K562 (cell line): ENCODE results near the gene PSMC6. TPM values are rescaled to one million over a fixed set of nuclear protein-coding genes. Genes with fewer than 3 reads are reported as not detected.

ENCODE experiments used
- GATAD2A ChIP-seq: fragments of 450-650 bp; IDR thresholded peaks from 2 replicates; pipeline ENCODE4 v1.6.1; 2017
- MYC ChIP-seq, 2 experiments: fragments of 250-450 bp in 1 of 2; sonication (Bioruptor Pico) in 1 of 2; IDR thresholded peaks; 2 replicates each; pipeline versions ENCODE4 v1.5.1 to v1.6.1; 2012 to 2021; ENCODE audit warnings: low read depth in 2 of 2, borderline replicate concordance in 1 of 2, improper control_type of control experiment in 1 of 2, low read length in 1 of 2, mild to moderate bottlenecking in 1 of 2, moderate library complexity in 1 of 2
- ZNF766 ChIP-seq: fragments of 200-800 bp; sonication (Bioruptor generic); conservative IDR thresholded peaks from 2 replicates; pipeline ENCODE4 v1.6.1; 2016; ENCODE audit warnings: missing genetic modification characterization, missing compliant biosample characterization
- polyA plus RNA-seq, 8 experiments: library from polyadenylated mRNA; depleted of rRNA in 4 of 8; stranded (reverse) in 5 of 8; unstranded in 3 of 8; fragments of >200 nt; fragmentation: Nextera tagmentation in 2 of 8; fragmentation: Illumina TruSeq in 1 of 8; extraction: Ambion mirVana in 2 of 8; extraction: Trizol in 1 of 8; gene quantifications; 2 replicates each; pipeline versions ENCODE4 v1.2.1 to v1.2.3, GENCODE V29; 2011 to 2014; ENCODE audit warnings: inconsistent platforms in 1 of 8, missing spikeins in 1 of 8
- total RNA-seq, 7 experiments: library from RNA; depleted of rRNA in 6 of 7; stranded (reverse); fragments of >200 nt in 6 of 7; fragmentation: Illumina TruSeq in 2 of 7; extraction: Trizol in 2 of 7; gene quantifications; 2 replicates each; pipeline versions ENCODE4 v1.2.1 to v1.2.3, GENCODE V29; 2011 to 2021; ENCODE audit warnings: low replicate concordance in 1 of 7
- TF ChIP-seq, protein P1 (sequence below): fragments of 450-650 bp; IDR thresholded peaks from 2 replicates; pipeline ENCODE4 v1.6.1; 2016; ENCODE audit warnings: mild to moderate bottlenecking, moderate library complexity
- TF ChIP-seq, protein P2 (sequence below), 2 experiments: fragments of 450-650 bp; IDR thresholded peaks; 2 replicates each; pipeline ENCODE4 v1.6.1; 2018; ENCODE audit warnings: mild to moderate bottlenecking in 2 of 2, low read depth in 1 of 2; ENCODE audit not compliant: partially characterized antibody in 2 of 2
- TF ChIP-seq, protein P3 (sequence below), 2 experiments: fragments of 450-650 bp; conservative IDR thresholded peaks; 2 replicates each; pipeline ENCODE4 v1.6.1; 2017; ENCODE audit warnings: mild to moderate bottlenecking in 2 of 2, moderate library complexity in 2 of 2

The PSMC6 gene
- total and polyA plus RNA-seq, 9 of the 15 experiments (the other 6 are each of a cell fraction or from before 2014, with no cell fraction given) = 91.4 to 224 (median 182) TPM

DNA sequence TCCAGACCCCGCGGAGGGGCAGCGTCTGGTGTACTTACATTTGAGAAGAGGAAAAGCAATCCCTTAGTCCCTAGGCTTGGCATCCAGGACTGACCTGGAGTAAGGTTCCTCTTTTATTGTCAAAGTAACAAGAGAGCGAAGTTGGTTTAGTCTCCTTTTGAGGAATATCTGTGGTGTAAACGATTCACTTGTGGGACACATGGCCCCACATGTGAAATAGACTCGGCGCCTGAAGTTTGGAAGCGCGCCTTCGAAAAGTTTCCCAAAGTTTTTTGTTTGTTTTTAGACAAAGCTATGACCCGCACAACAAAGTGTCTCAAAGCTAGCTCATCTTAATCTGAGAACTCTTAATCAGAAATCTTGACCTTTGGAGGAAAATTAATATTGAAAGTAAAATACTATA is 23.7 kb downstream of the PSMC6 start (continued):
- TF ChIP-seq, protein P1, sequence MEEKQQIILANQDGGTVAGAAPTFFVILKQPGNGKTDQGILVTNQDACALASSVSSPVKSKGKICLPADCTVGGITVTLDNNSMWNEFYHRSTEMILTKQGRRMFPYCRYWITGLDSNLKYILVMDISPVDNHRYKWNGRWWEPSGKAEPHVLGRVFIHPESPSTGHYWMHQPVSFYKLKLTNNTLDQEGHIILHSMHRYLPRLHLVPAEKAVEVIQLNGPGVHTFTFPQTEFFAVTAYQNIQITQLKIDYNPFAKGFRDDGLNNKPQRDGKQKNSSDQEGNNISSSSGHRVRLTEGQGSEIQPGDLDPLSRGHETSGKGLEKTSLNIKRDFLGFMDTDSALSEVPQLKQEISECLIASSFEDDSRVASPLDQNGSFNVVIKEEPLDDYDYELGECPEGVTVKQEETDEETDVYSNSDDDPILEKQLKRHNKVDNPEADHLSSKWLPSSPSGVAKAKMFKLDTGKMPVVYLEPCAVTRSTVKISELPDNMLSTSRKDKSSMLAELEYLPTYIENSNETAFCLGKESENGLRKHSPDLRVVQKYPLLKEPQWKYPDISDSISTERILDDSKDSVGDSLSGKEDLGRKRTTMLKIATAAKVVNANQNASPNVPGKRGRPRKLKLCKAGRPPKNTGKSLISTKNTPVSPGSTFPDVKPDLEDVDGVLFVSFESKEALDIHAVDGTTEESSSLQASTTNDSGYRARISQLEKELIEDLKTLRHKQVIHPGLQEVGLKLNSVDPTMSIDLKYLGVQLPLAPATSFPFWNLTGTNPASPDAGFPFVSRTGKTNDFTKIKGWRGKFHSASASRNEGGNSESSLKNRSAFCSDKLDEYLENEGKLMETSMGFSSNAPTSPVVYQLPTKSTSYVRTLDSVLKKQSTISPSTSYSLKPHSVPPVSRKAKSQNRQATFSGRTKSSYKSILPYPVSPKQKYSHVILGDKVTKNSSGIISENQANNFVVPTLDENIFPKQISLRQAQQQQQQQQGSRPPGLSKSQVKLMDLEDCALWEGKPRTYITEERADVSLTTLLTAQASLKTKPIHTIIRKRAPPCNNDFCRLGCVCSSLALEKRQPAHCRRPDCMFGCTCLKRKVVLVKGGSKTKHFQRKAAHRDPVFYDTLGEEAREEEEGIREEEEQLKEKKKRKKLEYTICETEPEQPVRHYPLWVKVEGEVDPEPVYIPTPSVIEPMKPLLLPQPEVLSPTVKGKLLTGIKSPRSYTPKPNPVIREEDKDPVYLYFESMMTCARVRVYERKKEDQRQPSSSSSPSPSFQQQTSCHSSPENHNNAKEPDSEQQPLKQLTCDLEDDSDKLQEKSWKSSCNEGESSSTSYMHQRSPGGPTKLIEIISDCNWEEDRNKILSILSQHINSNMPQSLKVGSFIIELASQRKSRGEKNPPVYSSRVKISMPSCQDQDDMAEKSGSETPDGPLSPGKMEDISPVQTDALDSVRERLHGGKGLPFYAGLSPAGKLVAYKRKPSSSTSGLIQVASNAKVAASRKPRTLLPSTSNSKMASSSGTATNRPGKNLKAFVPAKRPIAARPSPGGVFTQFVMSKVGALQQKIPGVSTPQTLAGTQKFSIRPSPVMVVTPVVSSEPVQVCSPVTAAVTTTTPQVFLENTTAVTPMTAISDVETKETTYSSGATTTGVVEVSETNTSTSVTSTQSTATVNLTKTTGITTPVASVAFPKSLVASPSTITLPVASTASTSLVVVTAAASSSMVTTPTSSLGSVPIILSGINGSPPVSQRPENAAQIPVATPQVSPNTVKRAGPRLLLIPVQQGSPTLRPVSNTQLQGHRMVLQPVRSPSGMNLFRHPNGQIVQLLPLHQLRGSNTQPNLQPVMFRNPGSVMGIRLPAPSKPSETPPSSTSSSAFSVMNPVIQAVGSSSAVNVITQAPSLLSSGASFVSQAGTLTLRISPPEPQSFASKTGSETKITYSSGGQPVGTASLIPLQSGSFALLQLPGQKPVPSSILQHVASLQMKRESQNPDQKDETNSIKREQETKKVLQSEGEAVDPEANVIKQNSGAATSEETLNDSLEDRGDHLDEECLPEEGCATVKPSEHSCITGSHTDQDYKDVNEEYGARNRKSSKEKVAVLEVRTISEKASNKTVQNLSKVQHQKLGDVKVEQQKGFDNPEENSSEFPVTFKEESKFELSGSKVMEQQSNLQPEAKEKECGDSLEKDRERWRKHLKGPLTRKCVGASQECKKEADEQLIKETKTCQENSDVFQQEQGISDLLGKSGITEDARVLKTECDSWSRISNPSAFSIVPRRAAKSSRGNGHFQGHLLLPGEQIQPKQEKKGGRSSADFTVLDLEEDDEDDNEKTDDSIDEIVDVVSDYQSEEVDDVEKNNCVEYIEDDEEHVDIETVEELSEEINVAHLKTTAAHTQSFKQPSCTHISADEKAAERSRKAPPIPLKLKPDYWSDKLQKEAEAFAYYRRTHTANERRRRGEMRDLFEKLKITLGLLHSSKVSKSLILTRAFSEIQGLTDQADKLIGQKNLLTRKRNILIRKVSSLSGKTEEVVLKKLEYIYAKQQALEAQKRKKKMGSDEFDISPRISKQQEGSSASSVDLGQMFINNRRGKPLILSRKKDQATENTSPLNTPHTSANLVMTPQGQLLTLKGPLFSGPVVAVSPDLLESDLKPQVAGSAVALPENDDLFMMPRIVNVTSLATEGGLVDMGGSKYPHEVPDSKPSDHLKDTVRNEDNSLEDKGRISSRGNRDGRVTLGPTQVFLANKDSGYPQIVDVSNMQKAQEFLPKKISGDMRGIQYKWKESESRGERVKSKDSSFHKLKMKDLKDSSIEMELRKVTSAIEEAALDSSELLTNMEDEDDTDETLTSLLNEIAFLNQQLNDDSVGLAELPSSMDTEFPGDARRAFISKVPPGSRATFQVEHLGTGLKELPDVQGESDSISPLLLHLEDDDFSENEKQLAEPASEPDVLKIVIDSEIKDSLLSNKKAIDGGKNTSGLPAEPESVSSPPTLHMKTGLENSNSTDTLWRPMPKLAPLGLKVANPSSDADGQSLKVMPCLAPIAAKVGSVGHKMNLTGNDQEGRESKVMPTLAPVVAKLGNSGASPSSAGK = 0 out of 2 replicates have a peak, but pooled peaks have one; percentile 20
- TF ChIP-seq MYC (IDR thresholded peaks at IDR 0.05; ENCODE audit: low read depth, low read length) (peak; percentile 12; the same call in 1 of the 2 replicates), MYC (CRISPR knock-in tag; IDR thresholded peaks at IDR 0.05; ENCODE audit: borderline replicate concordance, low read depth) (no peak), ZNF766 (no peak), GATAD2A (no peak)
- TF ChIP-seq, protein P2, sequence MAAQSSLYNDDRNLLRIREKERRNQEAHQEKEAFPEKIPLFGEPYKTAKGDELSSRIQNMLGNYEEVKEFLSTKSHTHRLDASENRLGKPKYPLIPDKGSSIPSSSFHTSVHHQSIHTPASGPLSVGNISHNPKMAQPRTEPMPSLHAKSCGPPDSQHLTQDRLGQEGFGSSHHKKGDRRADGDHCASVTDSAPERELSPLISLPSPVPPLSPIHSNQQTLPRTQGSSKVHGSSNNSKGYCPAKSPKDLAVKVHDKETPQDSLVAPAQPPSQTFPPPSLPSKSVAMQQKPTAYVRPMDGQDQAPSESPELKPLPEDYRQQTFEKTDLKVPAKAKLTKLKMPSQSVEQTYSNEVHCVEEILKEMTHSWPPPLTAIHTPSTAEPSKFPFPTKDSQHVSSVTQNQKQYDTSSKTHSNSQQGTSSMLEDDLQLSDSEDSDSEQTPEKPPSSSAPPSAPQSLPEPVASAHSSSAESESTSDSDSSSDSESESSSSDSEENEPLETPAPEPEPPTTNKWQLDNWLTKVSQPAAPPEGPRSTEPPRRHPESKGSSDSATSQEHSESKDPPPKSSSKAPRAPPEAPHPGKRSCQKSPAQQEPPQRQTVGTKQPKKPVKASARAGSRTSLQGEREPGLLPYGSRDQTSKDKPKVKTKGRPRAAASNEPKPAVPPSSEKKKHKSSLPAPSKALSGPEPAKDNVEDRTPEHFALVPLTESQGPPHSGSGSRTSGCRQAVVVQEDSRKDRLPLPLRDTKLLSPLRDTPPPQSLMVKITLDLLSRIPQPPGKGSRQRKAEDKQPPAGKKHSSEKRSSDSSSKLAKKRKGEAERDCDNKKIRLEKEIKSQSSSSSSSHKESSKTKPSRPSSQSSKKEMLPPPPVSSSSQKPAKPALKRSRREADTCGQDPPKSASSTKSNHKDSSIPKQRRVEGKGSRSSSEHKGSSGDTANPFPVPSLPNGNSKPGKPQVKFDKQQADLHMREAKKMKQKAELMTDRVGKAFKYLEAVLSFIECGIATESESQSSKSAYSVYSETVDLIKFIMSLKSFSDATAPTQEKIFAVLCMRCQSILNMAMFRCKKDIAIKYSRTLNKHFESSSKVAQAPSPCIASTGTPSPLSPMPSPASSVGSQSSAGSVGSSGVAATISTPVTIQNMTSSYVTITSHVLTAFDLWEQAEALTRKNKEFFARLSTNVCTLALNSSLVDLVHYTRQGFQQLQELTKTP (IDR thresholded peaks at IDR 0.05; ENCODE audit: low read depth in 1 of 2, partially characterized antibody in 2 of 2) = peak in 1 of 2 experiments; percentile 6
- TF ChIP-seq, protein P3, sequence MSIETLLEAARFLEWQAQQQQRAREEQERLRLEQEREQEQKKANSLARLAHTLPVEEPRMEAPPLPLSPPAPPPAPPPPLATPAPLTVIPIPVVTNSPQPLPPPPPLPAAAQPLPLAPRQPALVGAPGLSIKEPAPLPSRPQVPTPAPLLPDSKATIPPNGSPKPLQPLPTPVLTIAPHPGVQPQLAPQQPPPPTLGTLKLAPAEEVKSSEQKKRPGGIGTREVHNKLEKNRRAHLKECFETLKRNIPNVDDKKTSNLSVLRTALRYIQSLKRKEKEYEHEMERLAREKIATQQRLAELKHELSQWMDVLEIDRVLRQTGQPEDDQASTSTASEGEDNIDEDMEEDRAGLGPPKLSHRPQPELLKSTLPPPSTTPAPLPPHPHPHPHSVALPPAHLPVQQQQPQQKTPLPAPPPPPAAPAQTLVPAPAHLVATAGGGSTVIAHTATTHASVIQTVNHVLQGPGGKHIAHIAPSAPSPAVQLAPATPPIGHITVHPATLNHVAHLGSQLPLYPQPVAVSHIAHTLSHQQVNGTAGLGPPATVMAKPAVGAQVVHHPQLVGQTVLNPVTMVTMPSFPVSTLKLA (conservative IDR thresholded peaks at IDR 0.05) = peak in 1 of 2 experiments; percentile 14; a peak in 1 of 4 replicates
